IMR-90 (cell line): ENCODE measurements around the gene TTF2. TPM values are rescaled to one million over a fixed set of nuclear protein-coding genes. Genes with fewer than 3 reads are reported as not detected.

Source experiments
- ATAC-seq: fragments of 200-7000 bp; cut with Tn5 transposase; 2 replicates; pipeline ENCODE4 v1.9.1; 2020; ENCODE audit warnings: low read depth, mild to moderate bottlenecking, moderate library complexity
- BruUV-seq: library from RNA; stranded (reverse); fragments of 400-500 nt; replicated peaks from 2 replicates; lab custom pipeline; 2021; lab: Mats Ljungman, UMichigan
- CTCF ChIA-PET: fragments of 300-600 bp; formaldehyde crosslinking; extraction: SDS; loops from one replicate; lab custom pipeline; 2021; ENCODE audit warnings: antibody characterized with exemption; lab: Yijun Ruan, JAX
- POLR2A ChIA-PET: fragments of 300-600 bp; sonication (Branson Sonifier 250); formaldehyde crosslinking; loops from one replicate; lab custom pipeline; 2022; ENCODE audit warnings: antibody characterized with exemption; ENCODE audit not compliant: unreplicated experiment; lab: Charles Lee
- DNase-seq: peaks from one replicate; pipeline ENCODE4 v3.0.0; 2013
- H2AFZ ChIP-seq: replicated peaks from 2 replicates; pipeline ENCODE3; 2013; ENCODE audit warnings: low read length, mild to moderate bottlenecking; ENCODE audit not compliant: poor library complexity
- H2AK5ac ChIP-seq: 2 replicates; pipeline ENCODE4 v1.6.1; 2013; ENCODE audit warnings: low read depth, low read length, inconsistent platforms
- H2AK9ac ChIP-seq: replicated peaks from 2 replicates; pipeline ENCODE3; 2013; ENCODE audit warnings: mild to moderate bottlenecking, low read depth, low read length, moderate library complexity; ENCODE audit not compliant: poor library complexity
- H2BK120ac ChIP-seq: 2 replicates; pipeline ENCODE4 v1.6.1; 2013; ENCODE audit warnings: low read depth, low read length, inconsistent platforms
- H2BK15ac ChIP-seq: 3 replicates; pipeline ENCODE4 v1.6.1; 2013; ENCODE audit warnings: low read depth, low read length, inconsistent platforms
- H2BK20ac ChIP-seq: 2 replicates; pipeline ENCODE4 v1.6.1; 2013; ENCODE audit warnings: low read depth, mild to moderate bottlenecking, inconsistent platforms, low read length, moderate library complexity
- H2BK5ac ChIP-seq: 2 replicates; pipeline ENCODE4 v1.6.1; 2013; ENCODE audit warnings: mild to moderate bottlenecking, low read depth, low read length, inconsistent platforms; ENCODE audit not compliant: poor library complexity, severe bottlenecking
- H3K14ac ChIP-seq: replicated peaks from 2 replicates; pipeline ENCODE4 v1.6.1; 2013; ENCODE audit warnings: low read depth, low read length, inconsistent platforms
- H3K18ac ChIP-seq: 2 replicates; pipeline ENCODE4 v1.6.1; 2013; ENCODE audit warnings: low read depth, low read length, control low read depth
- H3K23ac ChIP-seq: 2 replicates; pipeline ENCODE4 v1.6.1; 2013; ENCODE audit warnings: low read depth, low read length, inconsistent platforms
- H3K27ac ChIP-seq: 2 replicates; pipeline ENCODE4 v1.5.1; 2013; ENCODE audit warnings: mild to moderate bottlenecking, control low read depth, low read length; ENCODE audit not compliant: insufficient read depth
- H3K27me3 ChIP-seq: 2 replicates; pipeline ENCODE4 v1.6.1; 2013; ENCODE audit warnings: low read length; ENCODE audit not compliant: control insufficient read depth, insufficient read depth
- H3K36me3 ChIP-seq: 2 replicates; pipeline ENCODE4 v1.6.1; 2013; ENCODE audit warnings: low read length, mixed read lengths; ENCODE audit not compliant: control insufficient read depth, insufficient read depth
- H3K4ac ChIP-seq: 2 replicates; pipeline ENCODE4 v1.6.1; 2013; ENCODE audit warnings: low read depth, low read length, inconsistent platforms
- H3K4me1 ChIP-seq: 2 replicates; pipeline ENCODE4 v1.6.1; 2013; ENCODE audit warnings: low read length, mixed read lengths; ENCODE audit not compliant: control insufficient read depth, insufficient read depth
- H3K4me2 ChIP-seq: 2 replicates; pipeline ENCODE4 v1.6.1; 2013; ENCODE audit warnings: low read depth, mild to moderate bottlenecking, control low read depth, low read length, moderate library complexity
- H3K4me3 ChIP-seq: 2 replicates; pipeline ENCODE4 v1.5.1; 2013; ENCODE audit warnings: low read depth, mild to moderate bottlenecking, control low read depth, low read length, moderate library complexity; ENCODE audit not compliant: insufficient read depth
- H3K56ac ChIP-seq: 2 replicates; pipeline ENCODE4 v1.6.1; 2013; ENCODE audit warnings: low read length, inconsistent platforms; ENCODE audit not compliant: insufficient read depth; ENCODE audit errors: extremely low read depth
- H3K79me1 ChIP-seq, 2 experiments: 2 replicates each; pipeline ENCODE4 v1.6.1; 2013; ENCODE audit warnings: low read length in 2 of 2, inconsistent platforms in 1 of 2, low read depth in 1 of 2
- H3K9ac ChIP-seq: 2 replicates; pipeline ENCODE4 v1.6.1; 2013; ENCODE audit warnings: low read depth, low read length, control low read depth
- H3K9me1 ChIP-seq: 2 replicates; pipeline ENCODE4 v1.6.1; 2013; ENCODE audit warnings: low read length, inconsistent platforms; ENCODE audit not compliant: insufficient read depth
- H3K9me3 ChIP-seq: 2 replicates; pipeline ENCODE4 v1.6.1; 2013; ENCODE audit warnings: low read length; ENCODE audit not compliant: control insufficient read depth, insufficient read depth
- H4K20me1 ChIP-seq: 2 replicates; pipeline ENCODE4 v1.6.1; 2013; ENCODE audit warnings: low read length, inconsistent platforms; ENCODE audit not compliant: insufficient read depth
- H4K5ac ChIP-seq: 2 replicates; pipeline ENCODE4 v1.6.1; 2013; ENCODE audit warnings: mild to moderate bottlenecking, low read depth, low read length, control low read depth
- H4K8ac ChIP-seq, 2 experiments: 2 replicates each; pipeline ENCODE4 v1.6.1; 2013; ENCODE audit warnings: low read depth in 2 of 2, low read length in 2 of 2, control low read depth in 1 of 2, inconsistent platforms in 1 of 2
- H4K91ac ChIP-seq: 2 replicates; pipeline ENCODE4 v1.6.1; 2013; ENCODE audit warnings: low read depth, low read length, inconsistent platforms; ENCODE audit not compliant: insufficient read depth
- BHLHE40 ChIP-seq: fragments of 150-350 bp; IDR thresholded peaks from 2 replicates; pipeline ENCODE4 v1.6.1; 2016; ENCODE audit warnings: mild to moderate bottlenecking, low read depth, low read length
- CHD1 ChIP-seq: IDR thresholded peaks from 2 replicates; pipeline ENCODE4 v1.6.1; 2012; ENCODE audit warnings: low read depth, low read length, improper control_type of control experiment
- CTCF ChIP-seq: conservative IDR thresholded peaks from 2 replicates; pipeline ENCODE4 v1.5.1; 2012; ENCODE audit warnings: mild to moderate bottlenecking, low read depth, low read length, improper control_type of control experiment
- ELK1 ChIP-seq: fragments of 150-350 bp; IDR thresholded peaks from 2 replicates; pipeline ENCODE4 v1.6.1; 2016; ENCODE audit warnings: low read depth, mild to moderate bottlenecking, low read length, moderate library complexity, borderline replicate concordance
- FOS ChIP-seq: fragments of 150-350 bp; IDR thresholded peaks from 2 replicates; pipeline ENCODE4 v1.6.1; 2016; ENCODE audit warnings: low read depth, low read length
- MAFK ChIP-seq: IDR thresholded peaks from 2 replicates; pipeline ENCODE4 v1.6.1; 2012; ENCODE audit warnings: low read depth, low read length, improper control_type of control experiment
- MAZ ChIP-seq: IDR thresholded peaks from 2 replicates; pipeline ENCODE4 v1.6.1; 2012; ENCODE audit warnings: low read depth, mild to moderate bottlenecking, low read length, improper control_type of control experiment, moderate library complexity, borderline replicate concordance
- MXI1 ChIP-seq: IDR thresholded peaks from 2 replicates; pipeline ENCODE4 v1.6.1; 2012; ENCODE audit warnings: low read depth, mild to moderate bottlenecking, low read length, moderate library complexity, borderline replicate concordance
- NFE2L2 ChIP-seq: fragments of 150-350 bp; IDR thresholded peaks from 2 replicates; pipeline ENCODE4 v1.6.1; 2016; ENCODE audit warnings: low read depth, mild to moderate bottlenecking, low read length
- POLR2A ChIP-seq: IDR thresholded peaks from 2 replicates; pipeline ENCODE4 v1.6.1; 2012; ENCODE audit warnings: mild to moderate bottlenecking, low read depth, low read length
- RAD21 ChIP-seq: IDR thresholded peaks from 2 replicates; pipeline ENCODE4 v1.6.1; 2012; ENCODE audit warnings: low read length, improper control_type of control experiment
- RCOR1 ChIP-seq: IDR thresholded peaks from 2 replicates; pipeline ENCODE4 v1.6.1; 2012; ENCODE audit warnings: mild to moderate bottlenecking, low read length, improper control_type of control experiment; ENCODE audit not compliant: insufficient replicate concordance
- SMC3 ChIP-seq: fragments of 150-350 bp; IDR thresholded peaks from 2 replicates; pipeline ENCODE4 v1.6.1; 2016; ENCODE audit warnings: low read depth, mild to moderate bottlenecking, antibody characterized with exemption, low read length, moderate library complexity
- USF2 ChIP-seq: fragments of 150-350 bp; IDR thresholded peaks from 2 replicates; pipeline ENCODE4 v1.6.1; 2017; ENCODE audit warnings: mild to moderate bottlenecking, antibody characterized with exemption, low read length, low read depth
- WGBS, 2 experiments: methylation state at CpG; one replicate each; pipeline versions ENCODE4 v1.1.5 to v1.1.7; 2013; ENCODE audit warnings: missing lambda C conversion rate in 2 of 2; ENCODE audit not compliant: insufficient read length in 1 of 2; ENCODE audit errors: extremely low coverage in 2 of 2; 5-methylcytosine and 5-hydroxymethylcytosine counted together
- dilution Hi-C: fragments of 300-500 bp; cut with HindIII; formaldehyde crosslinking; loops from one replicate; pipeline ENCODE4 v1.14.3; 2018; ENCODE audit warnings: low sequenced_read_pairs; ENCODE audit not compliant: unreplicated experiment
- in situ Hi-C: fragments of 300-500 bp; cut with MboI; formaldehyde crosslinking; loops from 3 replicates; pipeline ENCODE4 v1.14.3; 2019; ENCODE audit warnings: low sequenced_read_pairs, inconsistent platforms, mixed read lengths
- intact Hi-C: fragments of 100-400 bp; cut with micrococcal nuclease; formaldehyde crosslinking; loops from 2 replicates; pipeline ENCODE4 v1.10.0; 2022
- polyA plus RNA-seq, 3 experiments: library from polyadenylated mRNA; depleted of rRNA; stranded (reverse); fragments of >200 nt; gene quantifications; 2 replicates each; pipeline ENCODE4 v1.2.3, GENCODE V29; 2012; ENCODE audit warnings: low replicate concordance in 1 of 3
- total RNA-seq: library from RNA; depleted of rRNA; stranded (reverse); fragments of >200 nt; gene quantifications from 2 replicates; pipeline ENCODE4 v1.2.3, GENCODE V29; 2012

The TTF2 gene
- total and polyA plus RNA-seq, 2 of the 4 experiments (the other 2 are of a cell fraction): 11.5 to 14.7 TPM

- H3K4me3 ChIP-seq: no peak overlapping the region
- H3K27me3 ChIP-seq: no peaks in the 10 kb centered on the region
- H3K9ac ChIP-seq: no peak overlapping the region
- H3K9me1 ChIP-seq: peaks cover 13% of the 10 kb centered on the region
- no peak overlapping the region for H3K56ac ChIP-seq
- H2AK5ac ChIP-seq: no peak overlapping the region
- H3K4me2 ChIP-seq: no peak overlapping the region
- TF ChIP-seq RCOR1: no peak
- TF ChIP-seq MAFK: no peak
- TF ChIP-seq FOS: no peak
- TF ChIP-seq BHLHE40: no peak
- no peak for TF ChIP-seq CTCF
- TF ChIP-seq MXI1: no peak
- no peak for TF ChIP-seq RAD21
- TF ChIP-seq SMC3: no peak
- no peak for TF ChIP-seq CHD1
- TF ChIP-seq POLR2A: no peak
- no peak for TF ChIP-seq MAZ
- TF ChIP-seq ELK1: no peak
- no peak for TF ChIP-seq USF2
- no peak for TF ChIP-seq NFE2L2
- H3K4me1 ChIP-seq: peaks cover 3% of the 10 kb centered on the region
- CTCF ChIA-PET: interaction anchor here (1.2 kb wide), 1 partner anchor 10 kb away, joined by 3 read pairs; no protein-coding TSS in a partner anchor
- dilution Hi-C loops: no loop called here
- no peak overlapping the region for H2BK20ac ChIP-seq
- H2AFZ ChIP-seq: no peak overlapping the region
- H4K5ac ChIP-seq: no peak overlapping the region
- no peaks in the 10 kb centered on the region for H4K20me1 ChIP-seq
- peaks cover 15% of the 10 kb centered on the region for H3K36me3 ChIP-seq
- no peak overlapping the region for H3K23ac ChIP-seq
- no peak overlapping the region for H3K27ac ChIP-seq
- no peak overlapping the region for H4K8ac ChIP-seq
- in situ Hi-C loops: loop anchor here (5.0 to 10.0 kb wide), 2 partner anchors 45 to 203 kb away; partner anchors contain the start of gene TRIM45
- POLR2A ChIA-PET: no interaction called here
- no peak overlapping the region for H3K14ac ChIP-seq
- H3K4ac ChIP-seq: no peak overlapping the region
- no peaks in the 10 kb centered on the region for H3K9me3 ChIP-seq
- BruUV-seq: no TSS peak
- no peak overlapping the region for H2AK9ac ChIP-seq
- H2BK5ac ChIP-seq: no peak overlapping the region
- ATAC-seq: no peak
- no peak overlapping the region for H4K91ac ChIP-seq
- intact Hi-C loops: loop anchor here (10.0 kb wide), 1 partner anchor 815 kb away; no protein-coding TSS in a partner anchor
- H3K18ac ChIP-seq: no peak overlapping the region
- no peak for DNase-seq
- no peak overlapping the region for H2BK15ac ChIP-seq
- H2BK120ac ChIP-seq: no peak overlapping the region
- WGBS, 2 experiments: no CpG with 5 or more reads among the region's 6 CpGs
- 0 out of 4 replicates have a peak, but pooled peaks cover 0 to 4% of the 10 kb centered on the region in 2 experiments for H3K79me1 ChIP-seq
Observed at GRCh38 chr1:117079737-117080136, 19.6 kb downstream of the TTF2 start.
